GM18498 (cell line): ENCODE data around the gene NEK9.
"Not testable (repeated sequence)": the region's sequence is repeated elsewhere in the genome, so short reads cannot be mapped to it uniquely, and the experiment has no call there.

Experiments used
- ATAC-seq: cut with Tn5 transposase; IDR thresholded peaks from one replicate; pipeline ENCODE4 v1.9.1; 2021; ENCODE audit warnings: mild to moderate bottlenecking, moderate library complexity; ENCODE audit not compliant: unreplicated experiment

The NEK9 gene

GRCh38 chr14:75147423-75148071 is 20.7 kb upstream of the NEK9 start:
- no peak for ATAC-seq

GRCh38 chr14:75144944-75145343 is 18.1 kb upstream of the NEK9 start:
- ATAC-seq = no peak

GRCh38 chr14:75143761-75144527 is 17.1 kb upstream of the NEK9 start:
- ATAC-seq = no peak

GRCh38 chr14:75142494-75142893 is 15.6 kb upstream of the NEK9 start:
- ATAC-seq = no peak

- ATAC-seq = no peak
Observed at GRCh38 chr14:75141967-75142366, 15.1 kb upstream of the NEK9 start.

- ATAC-seq = no peak
Observed at GRCh38 chr14:75141062-75141461, 14.2 kb upstream of the NEK9 start.

- ATAC-seq = no peak
Observed at GRCh38 chr14:75140620-75141019, 13.8 kb upstream of the NEK9 start.

GRCh38 chr14:75139185-75139584 is 12.3 kb upstream of the NEK9 start:
- no peak for ATAC-seq

- ATAC-seq = no peak
Observed at GRCh38 chr14:75138492-75138891, 11.6 kb upstream of the NEK9 start.

- no peak for ATAC-seq
Observed at GRCh38 chr14:75134644-75135043, 7.8 kb upstream of the NEK9 start.

- no peak for ATAC-seq
Observed at GRCh38 chr14:75133597-75133996, 6.7 kb upstream of the NEK9 start.

GRCh38 chr14:75132382-75133086 is 5.7 kb upstream of the NEK9 start:
- ATAC-seq = no peak

GRCh38 chr14:75128596-75128990 is 1.7 kb upstream of the NEK9 start:
- no peak for ATAC-seq

GRCh38 chr14:75127903-75128595 is 1.2 kb upstream of the NEK9 start:
- no peak for ATAC-seq

GRCh38 chr14:75127474-75127820 is 599 bp upstream of the NEK9 start:
- ATAC-seq = not testable (repeated sequence)

GRCh38 chr14:75126121-75126544 is 715 bp downstream of the NEK9 start:
- no peak for ATAC-seq

GRCh38 chr14:75125617-75126016 is 1.2 kb downstream of the NEK9 start:
- no peak for ATAC-seq

- no peak for ATAC-seq
Observed at GRCh38 chr14:75123991-75124390, 2.9 kb downstream of the NEK9 start.

- no peak for ATAC-seq
Observed at GRCh38 chr14:75121552-75121951, 5.3 kb downstream of the NEK9 start.

GRCh38 chr14:75120541-75121291 is 6.1 kb downstream of the NEK9 start:
- ATAC-seq = no peak

GRCh38 chr14:75119056-75119455 is 7.8 kb downstream of the NEK9 start:
- no peak for ATAC-seq
